ENCODE results near the gene BDP1. TPM values are rescaled to one million over a fixed set of nuclear protein-coding genes. Genes with fewer than 3 reads are reported as not detected.
"Not testable (repeated sequence)": the region's sequence is repeated elsewhere in the genome, so short reads cannot be mapped to it uniquely, and the experiment has no call there.

BDP1 gene
- total and polyA plus RNA-seq, 2 experiments from 2014 or later = 16.1 to 32.7 TPM

- Histone ChIP-seq H3K9me2 (replicated peaks; ENCODE audit: insufficient read depth) (no peaks in the 10 kb centered on the region), H4K20me1 (ENCODE audit: insufficient read depth, poor library complexity, severe bottlenecking) (no peaks in the 10 kb centered on the region), H3K27me3 (no peaks in the 10 kb centered on the region), H3K4me1 (ENCODE audit: insufficient read depth) (no peaks in the 10 kb centered on the region), H3K4me2 (no peak overlapping the region), H3K4me3 (no peak overlapping the region), H2AFZ (no peak overlapping the region), H3K36me3 (replicated peaks; ENCODE audit: insufficient read depth, low read depth) (no peaks in the 10 kb centered on the region), H3K9me3 (ENCODE audit: low read depth) (no peaks in the 10 kb centered on the region), H3K27ac (no peak overlapping the region), H3K79me2 (no peaks in the 10 kb centered on the region)
- WGBS (ENCODE audit: low lambda C conversion rate, missing lambda C conversion rate) = 95% methylated on average over 3 of the region's 3 CpGs
- DNase-seq (ENCODE audit: low spot score) = no peak
- TF ChIP-seq, protein P1, sequence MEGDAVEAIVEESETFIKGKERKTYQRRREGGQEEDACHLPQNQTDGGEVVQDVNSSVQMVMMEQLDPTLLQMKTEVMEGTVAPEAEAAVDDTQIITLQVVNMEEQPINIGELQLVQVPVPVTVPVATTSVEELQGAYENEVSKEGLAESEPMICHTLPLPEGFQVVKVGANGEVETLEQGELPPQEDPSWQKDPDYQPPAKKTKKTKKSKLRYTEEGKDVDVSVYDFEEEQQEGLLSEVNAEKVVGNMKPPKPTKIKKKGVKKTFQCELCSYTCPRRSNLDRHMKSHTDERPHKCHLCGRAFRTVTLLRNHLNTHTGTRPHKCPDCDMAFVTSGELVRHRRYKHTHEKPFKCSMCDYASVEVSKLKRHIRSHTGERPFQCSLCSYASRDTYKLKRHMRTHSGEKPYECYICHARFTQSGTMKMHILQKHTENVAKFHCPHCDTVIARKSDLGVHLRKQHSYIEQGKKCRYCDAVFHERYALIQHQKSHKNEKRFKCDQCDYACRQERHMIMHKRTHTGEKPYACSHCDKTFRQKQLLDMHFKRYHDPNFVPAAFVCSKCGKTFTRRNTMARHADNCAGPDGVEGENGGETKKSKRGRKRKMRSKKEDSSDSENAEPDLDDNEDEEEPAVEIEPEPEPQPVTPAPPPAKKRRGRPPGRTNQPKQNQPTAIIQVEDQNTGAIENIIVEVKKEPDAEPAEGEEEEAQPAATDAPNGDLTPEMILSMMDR (IDR thresholded peaks at IDR 0.05; ENCODE audit: poor library complexity) = no peak
- no peak for TF ChIP-seq EZH2phosphoT487 (IDR thresholded peaks at IDR 0.05; ENCODE audit: low read depth, severe bottlenecking, unreplicated experiment)
These were observed 120.8 kb downstream of the BDP1 start for GRCh38 chr5:71576241-71576640.

GRCh38 chr5:71577839-71578238 lies 122.4 kb downstream of the BDP1 start:
- H4K20me1 ChIP-seq (ENCODE audit: insufficient read depth, poor library complexity, severe bottlenecking); H2AFZ ChIP-seq; DNase-seq (ENCODE audit: low spot score); H3K36me3 ChIP-seq (replicated peaks; ENCODE audit: insufficient read depth, low read depth); H3K9me2 ChIP-seq (replicated peaks; ENCODE audit: insufficient read depth); H3K4me3 ChIP-seq; H3K27ac ChIP-seq; H3K27me3 ChIP-seq; H3K79me2 ChIP-seq; H3K9me3 ChIP-seq (ENCODE audit: low read depth); H3K4me2 ChIP-seq; H3K4me1 ChIP-seq (ENCODE audit: insufficient read depth): not testable (repeated sequence)
- 70% methylated on average over 6 of the region's 6 CpGs for WGBS (ENCODE audit: low lambda C conversion rate, missing lambda C conversion rate)

GRCh38 chr5:71582945-71583584 lies 127.6 kb downstream of the BDP1 start:
- Histone ChIP-seq H3K9me2 (replicated peaks; ENCODE audit: insufficient read depth) (no peaks in the 10 kb centered on the region), H3K36me3 (replicated peaks; ENCODE audit: insufficient read depth, low read depth) (no peaks in the 10 kb centered on the region), H4K20me1 (ENCODE audit: insufficient read depth, poor library complexity, severe bottlenecking) (no peaks in the 10 kb centered on the region), H3K4me1 (ENCODE audit: insufficient read depth) (no peaks in the 10 kb centered on the region), H3K79me2 (peaks cover 2% of the 10 kb centered on the region), H3K27me3 (no peaks in the 10 kb centered on the region), H3K9me3 (ENCODE audit: low read depth) (no peaks in the 10 kb centered on the region), H3K4me2 (no peak overlapping the region), H3K4me3 (no peak overlapping the region), H2AFZ (no peak overlapping the region), H3K27ac (no peak overlapping the region)
- WGBS (ENCODE audit: low lambda C conversion rate, missing lambda C conversion rate) = 98% methylated on average over 4 of the region's 4 CpGs
- no peak for TF ChIP-seq EZH2 (IDR thresholded peaks at IDR 0.05; ENCODE audit: borderline replicate concordance)
- TF ChIP-seq, protein P1 (IDR thresholded peaks at IDR 0.05; ENCODE audit: poor library complexity) = no peak
- no peak for TF ChIP-seq EZH2phosphoT487 (IDR thresholded peaks at IDR 0.05; ENCODE audit: low read depth, severe bottlenecking, unreplicated experiment)
- no peak for DNase-seq (ENCODE audit: low spot score)

DNA sequence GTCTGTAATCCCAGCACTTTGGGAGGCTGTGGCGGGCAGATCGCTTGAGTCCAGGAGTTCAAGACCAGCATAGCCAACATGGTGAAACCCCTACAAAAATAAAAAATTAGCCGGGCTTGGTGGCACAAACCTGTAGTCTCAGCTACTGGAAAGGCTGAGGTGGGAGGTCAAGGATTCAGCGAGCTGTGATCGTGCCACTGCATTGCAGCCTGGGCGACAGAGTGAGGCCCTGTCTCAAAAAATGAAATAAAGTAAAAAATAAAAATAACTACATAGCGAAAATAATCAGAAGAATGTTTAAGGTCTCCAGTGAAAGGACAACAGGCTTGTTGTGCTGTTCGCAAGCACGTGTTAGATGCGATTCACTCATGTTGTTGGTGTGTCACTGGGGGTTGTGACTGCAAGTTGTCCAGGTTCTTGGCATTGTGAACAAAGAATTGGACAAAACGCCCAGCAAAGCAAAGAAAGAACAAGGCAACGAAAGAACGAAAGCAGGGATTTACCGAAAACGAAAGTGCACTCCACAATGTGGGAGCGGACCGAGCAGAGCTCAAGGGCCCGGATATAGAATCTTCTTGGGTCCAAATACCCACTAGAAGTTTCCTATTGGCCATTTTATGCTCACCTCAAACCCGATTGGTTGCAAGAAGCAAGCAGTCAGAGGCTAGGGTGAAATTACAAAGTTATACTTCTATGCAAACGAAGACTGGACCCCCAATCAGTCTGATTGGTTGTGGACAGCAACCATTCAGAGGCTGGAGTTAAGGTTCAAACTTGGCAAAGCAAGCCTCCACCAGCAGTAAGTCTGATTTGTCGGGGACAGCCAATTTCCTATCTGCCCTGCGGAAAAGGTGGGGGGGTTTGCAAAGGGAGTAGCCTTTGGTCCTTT lies 130.8 kb downstream of the BDP1 start:
- Histone ChIP-seq H3K9me2 (replicated peaks; ENCODE audit: insufficient read depth) (no peaks in the 10 kb centered on the region), H3K4me3 (peak overlapping the region; percentile 27), H3K4me2 (peak overlapping the region; percentile 76), H2AFZ (peak overlapping the region; percentile 77), H3K4me1 (ENCODE audit: insufficient read depth) (no peaks in the 10 kb centered on the region), H3K79me2 (peaks cover 18% of the 10 kb centered on the region), H3K9me3 (ENCODE audit: low read depth) (no peaks in the 10 kb centered on the region), H3K36me3 (replicated peaks; ENCODE audit: insufficient read depth, low read depth) (no peaks in the 10 kb centered on the region), H3K27ac (peak overlapping the region; percentile 86), H4K20me1 (ENCODE audit: insufficient read depth, poor library complexity, severe bottlenecking) (no peaks in the 10 kb centered on the region), H3K27me3 (no peaks in the 10 kb centered on the region)
- TF ChIP-seq EZH2phosphoT487 (IDR thresholded peaks at IDR 0.05; ENCODE audit: low read depth, severe bottlenecking, unreplicated experiment) = no peak
- TF ChIP-seq EZH2 (IDR thresholded peaks at IDR 0.05; ENCODE audit: borderline replicate concordance) = no peak
- TF ChIP-seq, protein P1 (IDR thresholded peaks at IDR 0.05; ENCODE audit: poor library complexity) = no peak
- peak; percentile 7 for DNase-seq (ENCODE audit: low spot score)
- WGBS (ENCODE audit: low lambda C conversion rate, missing lambda C conversion rate) = 93% methylated on average over 22 of the region's 22 CpGs
